OCI-LY7 (cell line): ENCODE results near the gene STON1. TPM values are rescaled to one million over a fixed set of nuclear protein-coding genes. Genes with fewer than 3 reads are reported as not detected.
"Not testable (repeated sequence)": the region's sequence is repeated elsewhere in the genome, so short reads cannot be mapped to it uniquely, and the experiment has no call there.

ENCODE experiments used
- BruUV-seq: library from RNA; stranded (reverse); fragments of 400-500 nt; replicated peaks from 2 replicates; lab custom pipeline; 2021; lab: Mats Ljungman, UMichigan
- CTCF ChIA-PET: fragments of 300-600 bp; sonication (Branson Sonifier 250); formaldehyde crosslinking; loops from one replicate; lab custom pipeline; 2022; ENCODE audit warnings: antibody characterized with exemption; ENCODE audit not compliant: unreplicated experiment; lab: Charles Lee
- POLR2A ChIA-PET: fragments of 300-600 bp; sonication (Branson Sonifier 250); formaldehyde crosslinking; loops from one replicate; lab custom pipeline; 2022; ENCODE audit warnings: antibody characterized with exemption; lab: Charles Lee
- DNase-seq: peaks from one replicate; pipeline ENCODE4 v3.0.0-alpha.2; 2015; ENCODE audit warnings: low spot score
- H2AFZ ChIP-seq: fragments of 200-600 bp; sonication (generic), shearing (Covaris generic); 2 replicates; pipeline ENCODE4 v1.6.1; 2014; ENCODE audit warnings: mild to moderate bottlenecking, antibody characterized with exemption, low read length, moderate library complexity
- H3K27ac ChIP-seq: fragments of 200-600 bp; sonication (generic); 2 replicates; pipeline ENCODE4 v1.5.1; 2014; ENCODE audit warnings: mixed run types, low read depth, mild to moderate bottlenecking, moderate library complexity, low read length, inconsistent platforms; ENCODE audit not compliant: poor library complexity, severe bottlenecking
- H3K36me3 ChIP-seq: fragments of 200-600 bp; sonication (generic); 2 replicates; pipeline ENCODE4 v1.6.1; 2014; ENCODE audit warnings: mild to moderate bottlenecking, antibody characterized with exemption, low read length, moderate library complexity, mixed read lengths; ENCODE audit not compliant: insufficient read depth
- H3K4me1 ChIP-seq: fragments of 200-600 bp; sonication (generic); 2 replicates; pipeline ENCODE4 v1.5.1; 2014; ENCODE audit warnings: mild to moderate bottlenecking, low read length; ENCODE audit not compliant: insufficient read depth, poor library complexity, severe bottlenecking
- H3K4me2 ChIP-seq: fragments of 200-600 bp; sonication (generic); 2 replicates; pipeline ENCODE4 v1.6.1; 2014; ENCODE audit warnings: mild to moderate bottlenecking, low read length
- H3K4me3 ChIP-seq: fragments of 200-600 bp; sonication (generic); 2 replicates; pipeline ENCODE4 v1.5.1; 2014; ENCODE audit warnings: mild to moderate bottlenecking, low read depth, low read length; ENCODE audit not compliant: poor library complexity, severe bottlenecking
- H3K79me2 ChIP-seq: fragments of 200-600 bp; sonication (generic); 2 replicates; pipeline ENCODE4 v1.6.1; 2016; ENCODE audit warnings: low read depth, mild to moderate bottlenecking, low read length, moderate library complexity, mixed read lengths; ENCODE audit not compliant: insufficient read depth
- H3K9me2 ChIP-seq: fragments of 200-600 bp; sonication (generic); 2 replicates; pipeline ENCODE4 v1.6.1; 2016; ENCODE audit warnings: mild to moderate bottlenecking, low read length, mixed read lengths; ENCODE audit not compliant: insufficient read depth
- H3K9me3 ChIP-seq: fragments of 200-600 bp; sonication (generic); 2 replicates; pipeline ENCODE4 v1.6.1; 2014; ENCODE audit warnings: mild to moderate bottlenecking, mixed run types, low read length, mixed read lengths
- H4K20me1 ChIP-seq: fragments of 200-600 bp; sonication (generic); 2 replicates; pipeline ENCODE4 v1.6.1; 2014; ENCODE audit warnings: mild to moderate bottlenecking, antibody characterized with exemption, low read length, moderate library complexity, mixed read lengths; ENCODE audit not compliant: insufficient read depth
- CTCF ChIP-seq: fragments of 200-600 bp; sonication (generic); conservative IDR thresholded peaks from 2 replicates; pipeline ENCODE4 v1.5.1; 2014; ENCODE audit warnings: mild to moderate bottlenecking, antibody characterized with exemption, low read length, moderate library complexity, mixed read lengths
- EZH2phosphoT487 ChIP-seq: fragments of 200-600 bp; sonication (generic); IDR thresholded peaks from 2 replicates; pipeline ENCODE4 v1.6.1; 2018; ENCODE audit warnings: low read depth, borderline replicate concordance, mild to moderate bottlenecking, mixed run types, antibody characterized with exemption, low read length, moderate library complexity, mixed read lengths
- intact Hi-C: fragments of 100-400 bp; cut with micrococcal nuclease; formaldehyde crosslinking; loops from one replicate; pipeline ENCODE4 v1.10.0; 2022; ENCODE audit not compliant: unreplicated experiment
- total RNA-seq, 2 experiments: library from RNA; depleted of rRNA in 1 of 2; stranded (reverse); fragments of >200 nt in 1 of 2; shearing (Covaris generic) in 1 of 2; gene quantifications; 2 replicates each; pipeline ENCODE4 v1.2.3, GENCODE V29; 2014 to 2022

Gene STON1
- total RNA-seq, 2 experiments from 2014 or later = 0.51 to 0.88 TPM

GRCh38 chr2:48617618-48618017 is 87.7 kb downstream of the STON1 start, which contains the start of gene GTF2A1L:
Gene GTF2A1L (plus strand): TSS chr2:48617856. CDS start chr2:48617875, 19 bp downstream.
- Histone ChIP-seq H3K9me2 (no peaks in the 10 kb centered on the region), H3K4me2 (no peak within 1 kb of the TSS), H3K4me1 (no peaks in the 10 kb centered on the region), H3K4me3 (no peak within 1 kb of the TSS), H3K79me2 (no peaks in the 10 kb centered on the region), H2AFZ (no peak within 1 kb of the TSS), H3K27ac (no peak within 1 kb of the TSS), H3K9me3 (no peaks in the 10 kb centered on the region), H3K36me3 (no peaks in the 10 kb centered on the region), H4K20me1 (no peaks in the 10 kb centered on the region)
- ChIA-PET POLR2A (no interaction called here), CTCF (no interaction called here)
- intact Hi-C loops = no loop called here
- BruUV-seq = no TSS peak
- no peak for DNase-seq
- TF ChIP-seq EZH2phosphoT487 (no peak), CTCF (no peak)

GRCh38 chr2:48619526-48619925 is 89.6 kb downstream of the STON1 start:
- ChIA-PET POLR2A (no interaction called here), CTCF (no interaction called here)
- Histone ChIP-seq H3K4me1 (no peaks in the 10 kb centered on the region), H2AFZ (no peak overlapping the region), H3K79me2 (no peaks in the 10 kb centered on the region), H4K20me1 (no peaks in the 10 kb centered on the region), H3K4me3 (no peak overlapping the region), H3K9me2 (no peaks in the 10 kb centered on the region), H3K9me3 (no peaks in the 10 kb centered on the region), H3K27ac (no peak overlapping the region), H3K4me2 (no peak overlapping the region), H3K36me3 (no peaks in the 10 kb centered on the region)
- BruUV-seq = no TSS peak
- TF ChIP-seq CTCF (no peak), EZH2phosphoT487 (no peak)
- no peak for DNase-seq
- intact Hi-C loops = no loop called here

- Histone ChIP-seq H3K4me2 (no peak overlapping the region), H3K36me3 (no peaks in the 10 kb centered on the region), H3K4me3 (no peak overlapping the region), H4K20me1 (no peaks in the 10 kb centered on the region), H3K27ac (no peak overlapping the region), H3K79me2 (no peaks in the 10 kb centered on the region), H2AFZ (no peak overlapping the region), H3K4me1 (no peaks in the 10 kb centered on the region), H3K9me3 (no peaks in the 10 kb centered on the region), H3K9me2 (no peaks in the 10 kb centered on the region)
- BruUV-seq = no TSS peak
- CTCF ChIA-PET = no interaction called here
- POLR2A ChIA-PET = no interaction called here
- DNase-seq = no peak
- intact Hi-C loops = no loop called here
- no peak for TF ChIP-seq CTCF
These were observed 90.7 kb downstream of the STON1 start for GRCh38 chr2:48620604-48621003.

GRCh38 chr2:48622691-48623090 is 92.7 kb downstream of the STON1 start:
- CTCF ChIA-PET, DNase-seq, H3K4me3 ChIP-seq, H3K9me3 ChIP-seq, H4K20me1 ChIP-seq, H3K27ac ChIP-seq, H3K4me2 ChIP-seq, H2AFZ ChIP-seq, intact Hi-C loops, H3K36me3 ChIP-seq, BruUV-seq, H3K79me2 ChIP-seq, H3K9me2 ChIP-seq, H3K4me1 ChIP-seq: not testable (repeated sequence)
- POLR2A ChIA-PET = interaction anchor here (0.6 to 0.7 kb wide), 2 partner anchors 20 to 503 kb away, joined by 5 read pairs; no protein-coding TSS in a partner anchor
